DOHH2 (cell line): ENCODE measurements around the gene TSPAN5.

Source experiments
- H3F3A ChIP-seq: fragments of 200-600 bp; sonication (generic), shearing (Covaris generic); 2 replicates; pipeline ENCODE4 v1.6.0; 2016; ENCODE audit warnings: antibody characterized with exemption, mild to moderate bottlenecking; ENCODE audit not compliant: control insufficient read depth, insufficient read depth
- H3K27ac ChIP-seq: fragments of 200-600 bp; sonication (generic); 2 replicates; pipeline ENCODE4 v1.5.1; 2014; ENCODE audit warnings: low read depth, mild to moderate bottlenecking, low read length, moderate library complexity
- H3K27me3 ChIP-seq: fragments of 200-600 bp; sonication (generic); 2 replicates; pipeline ENCODE4 v1.6.1; 2014; ENCODE audit warnings: mild to moderate bottlenecking, low read length, mixed read lengths; ENCODE audit not compliant: control insufficient read depth
- H3K36me3 ChIP-seq: fragments of 200-600 bp; sonication (generic); 2 replicates; pipeline ENCODE4 v1.6.1; 2014; ENCODE audit warnings: mild to moderate bottlenecking, low read length, moderate library complexity, mixed read lengths; ENCODE audit not compliant: control insufficient read depth
- H3K4me1 ChIP-seq: fragments of 200-600 bp; sonication (generic); 2 replicates; pipeline ENCODE4 v1.6.1; 2014; ENCODE audit warnings: mild to moderate bottlenecking, low read length, mixed read lengths; ENCODE audit not compliant: control insufficient read depth
- H3K4me2 ChIP-seq: fragments of 200-600 bp; sonication (generic); 2 replicates; pipeline ENCODE4 v1.6.0; 2014; ENCODE audit warnings: mild to moderate bottlenecking, low read length, moderate library complexity
- H3K4me3 ChIP-seq: fragments of 200-600 bp; sonication (generic); 2 replicates; pipeline ENCODE4 v1.5.1; 2014; ENCODE audit warnings: mild to moderate bottlenecking, low read length, mixed read lengths
- H3K79me2 ChIP-seq: fragments of 200-600 bp; sonication (generic); 2 replicates; pipeline ENCODE4 v1.6.1; 2014; ENCODE audit warnings: mild to moderate bottlenecking, low read length, mixed read lengths; ENCODE audit not compliant: control insufficient read depth
- H3K9me2 ChIP-seq: fragments of 200-600 bp; sonication (generic); replicated peaks from 2 replicates; pipeline ENCODE4 v1.6.1; 2014; ENCODE audit warnings: mild to moderate bottlenecking, low read length, mixed read lengths; ENCODE audit not compliant: control insufficient read depth
- H3K9me3 ChIP-seq: fragments of 200-600 bp; sonication (generic); 2 replicates; pipeline ENCODE4 v1.6.1; 2014; ENCODE audit warnings: antibody characterized with exemption, low read length, mixed read lengths; ENCODE audit not compliant: control insufficient read depth, insufficient read depth
- H4K20me1 ChIP-seq: fragments of 200-600 bp; sonication (generic); 2 replicates; pipeline ENCODE4 v1.6.0; 2014; ENCODE audit warnings: low read depth, mild to moderate bottlenecking, antibody characterized with exemption, low read length, moderate library complexity; ENCODE audit not compliant: control insufficient read depth, insufficient read depth
- EZH2phosphoT487 ChIP-seq: fragments of 200-600 bp; sonication (generic); IDR thresholded peaks from 2 replicates; pipeline ENCODE4 v1.6.1; 2017; ENCODE audit warnings: borderline replicate concordance, mild to moderate bottlenecking, antibody characterized with exemption, low read length, moderate library complexity, mixed read lengths
- TF ChIP-seq, protein P1 (sequence below): fragments of 200-600 bp; sonication (generic); IDR thresholded peaks from one replicate; pipeline ENCODE4 v1.5.1; 2014; ENCODE audit warnings: antibody characterized with exemption, mild to moderate bottlenecking, low read depth, low read length; ENCODE audit not compliant: poor library complexity, severe bottlenecking

TSPAN5 gene

DNA sequence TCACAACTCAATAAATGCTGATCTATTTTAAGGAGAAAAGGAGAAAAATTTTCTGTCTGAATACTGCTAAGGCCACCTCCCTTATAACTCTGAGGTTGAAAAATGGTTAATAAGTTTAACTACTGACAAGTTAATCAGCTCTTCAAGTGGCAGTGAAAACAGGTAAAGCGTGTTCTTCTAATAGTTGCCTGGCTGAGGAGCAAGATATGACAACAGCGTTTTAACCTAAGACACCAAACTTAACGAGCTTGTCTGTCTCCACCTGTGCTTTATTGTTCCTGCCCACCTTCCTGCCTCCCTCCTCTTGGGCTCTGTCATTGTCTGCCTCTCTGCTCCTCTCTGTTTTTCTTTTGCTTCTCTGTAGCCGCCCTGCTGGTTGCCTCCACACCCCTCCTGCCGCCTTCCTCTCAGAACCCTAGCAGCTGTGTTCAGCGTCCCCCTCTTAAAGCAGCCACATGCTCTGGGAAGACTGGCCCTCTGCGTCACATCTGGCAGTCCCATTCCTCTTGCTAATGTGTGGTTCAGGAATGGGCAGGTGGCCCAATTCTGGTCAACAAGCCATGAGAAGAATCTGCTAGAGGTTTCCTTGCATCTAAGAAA, 4.3 kb upstream of the TSPAN5 start:
- Histone ChIP-seq H3K9me2 (no peaks in the 10 kb centered on the region), H3K4me3 (no peak overlapping the region), H3K79me2 (no peaks in the 10 kb centered on the region), H3F3A (no peaks in the 10 kb centered on the region), H3K4me1 (peaks cover 12% of the 10 kb centered on the region), H3K4me2 (no peak overlapping the region), H3K9me3 (no peaks in the 10 kb centered on the region; the same call in 1 of the 2 replicates), H3K27ac (no peak overlapping the region), H4K20me1 (no peaks in the 10 kb centered on the region), H3K36me3 (no peaks in the 10 kb centered on the region), H3K27me3 (peaks cover 23% of the 10 kb centered on the region)
- TF ChIP-seq, protein P1, sequence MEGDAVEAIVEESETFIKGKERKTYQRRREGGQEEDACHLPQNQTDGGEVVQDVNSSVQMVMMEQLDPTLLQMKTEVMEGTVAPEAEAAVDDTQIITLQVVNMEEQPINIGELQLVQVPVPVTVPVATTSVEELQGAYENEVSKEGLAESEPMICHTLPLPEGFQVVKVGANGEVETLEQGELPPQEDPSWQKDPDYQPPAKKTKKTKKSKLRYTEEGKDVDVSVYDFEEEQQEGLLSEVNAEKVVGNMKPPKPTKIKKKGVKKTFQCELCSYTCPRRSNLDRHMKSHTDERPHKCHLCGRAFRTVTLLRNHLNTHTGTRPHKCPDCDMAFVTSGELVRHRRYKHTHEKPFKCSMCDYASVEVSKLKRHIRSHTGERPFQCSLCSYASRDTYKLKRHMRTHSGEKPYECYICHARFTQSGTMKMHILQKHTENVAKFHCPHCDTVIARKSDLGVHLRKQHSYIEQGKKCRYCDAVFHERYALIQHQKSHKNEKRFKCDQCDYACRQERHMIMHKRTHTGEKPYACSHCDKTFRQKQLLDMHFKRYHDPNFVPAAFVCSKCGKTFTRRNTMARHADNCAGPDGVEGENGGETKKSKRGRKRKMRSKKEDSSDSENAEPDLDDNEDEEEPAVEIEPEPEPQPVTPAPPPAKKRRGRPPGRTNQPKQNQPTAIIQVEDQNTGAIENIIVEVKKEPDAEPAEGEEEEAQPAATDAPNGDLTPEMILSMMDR = no peak
- TF ChIP-seq EZH2phosphoT487 = no peak

DNA sequence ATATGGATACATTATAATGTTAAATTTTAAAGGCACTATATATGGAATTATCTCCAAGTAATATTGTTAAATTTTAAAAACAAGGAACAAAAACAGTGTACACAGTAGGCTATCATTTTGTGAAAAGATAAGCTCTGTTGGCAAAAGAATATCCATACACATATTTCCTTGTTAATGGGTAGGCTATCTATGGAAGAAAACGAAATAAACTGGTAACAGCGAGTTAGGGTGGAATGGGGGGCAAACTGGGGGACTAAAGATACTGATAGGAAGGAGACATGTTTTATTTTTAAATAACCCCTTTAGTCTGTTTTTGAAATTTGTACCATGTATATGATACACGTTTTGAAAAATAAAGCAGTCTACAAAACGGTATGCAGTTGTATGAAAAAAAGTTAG, 3.6 kb upstream of the TSPAN5 start:
- Histone ChIP-seq H3K4me1 (peaks cover 12% of the 10 kb centered on the region), H3K4me2 (no peak overlapping the region), H3K27ac (no peak overlapping the region), H3F3A (no peaks in the 10 kb centered on the region), H3K9me2 (no peaks in the 10 kb centered on the region), H3K4me3 (no peak overlapping the region), H4K20me1 (no peaks in the 10 kb centered on the region), H3K9me3 (no peaks in the 10 kb centered on the region; the same call in 1 of the 2 replicates), H3K27me3 (peaks cover 30% of the 10 kb centered on the region), H3K79me2 (no peaks in the 10 kb centered on the region), H3K36me3 (no peaks in the 10 kb centered on the region)
- TF ChIP-seq, protein P1 = no peak
- TF ChIP-seq EZH2phosphoT487 = no peak

DNA sequence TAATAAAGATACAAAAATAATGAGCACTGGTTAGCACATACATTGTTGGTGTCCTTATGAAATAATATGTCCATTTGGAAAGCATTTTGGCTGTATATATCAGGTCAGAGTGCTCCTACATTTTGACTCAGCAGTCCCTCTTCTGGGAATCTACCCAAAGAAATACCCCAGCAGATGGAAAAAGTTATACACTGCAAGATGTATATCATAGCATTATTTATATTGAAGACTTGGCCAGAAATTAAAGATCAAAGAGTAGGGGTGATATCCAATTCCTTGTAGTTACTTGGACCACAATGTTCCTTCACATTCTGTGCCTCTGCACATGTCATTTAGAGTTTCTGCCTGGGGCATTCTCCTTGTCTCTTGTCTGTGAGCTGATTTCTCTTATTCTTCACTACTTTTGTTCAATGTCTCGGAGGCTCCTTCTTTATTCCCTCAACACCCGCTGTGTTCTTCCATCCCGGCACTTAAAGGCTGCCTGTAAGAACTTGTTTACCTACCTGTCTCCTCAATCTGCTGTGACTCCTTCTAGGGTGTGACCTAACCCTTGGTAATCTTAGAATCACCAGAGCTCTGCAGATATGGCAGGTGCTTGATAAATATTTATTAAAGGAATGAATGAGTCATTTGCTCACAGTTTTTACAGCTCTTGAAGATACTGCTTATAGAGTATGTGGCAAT, 3.1 kb upstream of the TSPAN5 start:
- Histone ChIP-seq H4K20me1 (no peaks in the 10 kb centered on the region), H3K9me3 (no peaks in the 10 kb centered on the region; the same call in 1 of the 2 replicates), H3K9me2 (no peaks in the 10 kb centered on the region), H3F3A (no peaks in the 10 kb centered on the region), H3K36me3 (no peaks in the 10 kb centered on the region), H3K4me3 (no peak overlapping the region), H3K27ac (no peak overlapping the region), H3K4me2 (no peak overlapping the region), H3K27me3 (peaks cover 35% of the 10 kb centered on the region), H3K79me2 (no peaks in the 10 kb centered on the region), H3K4me1 (peaks cover 12% of the 10 kb centered on the region)
- TF ChIP-seq, protein P1 = no peak
- TF ChIP-seq EZH2phosphoT487 = no peak
